C4-2B (cell line): ENCODE data around the gene FHL3.

ENCODE experiments used
- ZFX ChIP-seq: fragments of 450-650 bp; IDR thresholded peaks from 2 replicates; pipeline ENCODE4 v1.6.1; 2017
- TF ChIP-seq, protein P1 (sequence below): fragments of 450-650 bp; conservative IDR thresholded peaks from 2 replicates; pipeline ENCODE4 v1.5.1; 2017; ENCODE audit warnings: mild to moderate bottlenecking

DNA sequence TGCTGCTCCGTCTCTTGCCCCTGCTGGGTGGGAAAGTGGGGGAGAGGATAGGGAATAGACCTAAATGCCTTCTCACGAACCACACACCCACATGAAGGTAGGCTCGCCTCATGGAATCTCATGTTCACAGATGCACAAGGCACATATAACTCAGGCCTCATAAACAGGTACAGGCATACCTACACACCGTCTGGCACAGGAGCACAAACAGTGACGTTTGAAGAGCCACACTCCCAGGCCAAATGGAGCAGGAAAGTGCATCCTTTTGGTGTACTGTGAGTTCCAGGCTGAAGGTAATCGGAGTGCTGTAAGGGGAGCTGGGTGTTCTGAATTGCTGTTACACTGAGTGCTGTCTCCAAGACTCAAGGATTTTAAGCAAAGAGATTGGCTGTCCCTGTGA is 20.4 kb upstream of the FHL3 start:
- TF ChIP-seq, protein P1, sequence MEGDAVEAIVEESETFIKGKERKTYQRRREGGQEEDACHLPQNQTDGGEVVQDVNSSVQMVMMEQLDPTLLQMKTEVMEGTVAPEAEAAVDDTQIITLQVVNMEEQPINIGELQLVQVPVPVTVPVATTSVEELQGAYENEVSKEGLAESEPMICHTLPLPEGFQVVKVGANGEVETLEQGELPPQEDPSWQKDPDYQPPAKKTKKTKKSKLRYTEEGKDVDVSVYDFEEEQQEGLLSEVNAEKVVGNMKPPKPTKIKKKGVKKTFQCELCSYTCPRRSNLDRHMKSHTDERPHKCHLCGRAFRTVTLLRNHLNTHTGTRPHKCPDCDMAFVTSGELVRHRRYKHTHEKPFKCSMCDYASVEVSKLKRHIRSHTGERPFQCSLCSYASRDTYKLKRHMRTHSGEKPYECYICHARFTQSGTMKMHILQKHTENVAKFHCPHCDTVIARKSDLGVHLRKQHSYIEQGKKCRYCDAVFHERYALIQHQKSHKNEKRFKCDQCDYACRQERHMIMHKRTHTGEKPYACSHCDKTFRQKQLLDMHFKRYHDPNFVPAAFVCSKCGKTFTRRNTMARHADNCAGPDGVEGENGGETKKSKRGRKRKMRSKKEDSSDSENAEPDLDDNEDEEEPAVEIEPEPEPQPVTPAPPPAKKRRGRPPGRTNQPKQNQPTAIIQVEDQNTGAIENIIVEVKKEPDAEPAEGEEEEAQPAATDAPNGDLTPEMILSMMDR, result no peak
- no peak for TF ChIP-seq ZFX
